ENCODE results near the gene MMP14.
"Not testable (repeated sequence)": the region's sequence is repeated elsewhere in the genome, so short reads cannot be mapped to it uniquely, and the experiment has no call there.

Gene MMP14

DNA sequence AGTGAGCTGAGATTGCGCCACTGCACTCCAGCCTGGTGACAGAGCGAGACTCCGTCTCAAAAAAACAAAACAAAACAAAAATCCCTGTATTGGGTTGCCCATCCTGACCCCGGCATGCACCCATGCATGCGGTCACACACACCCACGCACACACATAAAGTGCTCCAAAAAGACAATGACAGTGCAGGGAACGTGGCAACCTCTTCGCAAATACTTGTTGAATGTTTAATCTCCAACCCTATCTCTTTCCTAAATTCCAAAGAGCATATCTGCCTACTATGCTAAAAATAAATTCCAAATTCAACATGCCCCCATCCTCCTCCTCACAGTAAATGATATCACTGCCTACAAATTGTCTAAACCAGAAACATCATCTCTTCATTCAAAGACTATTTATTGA, 34.7 kb upstream of the MMP14 start:
- H3K4me3 ChIP-seq (ENCODE audit: low read depth, low read length) = no peak overlapping the region
- H3K27me3 ChIP-seq (ENCODE audit: insufficient read depth, low read depth, severe bottlenecking) = peaks cover 7% of the 10 kb centered on the region
- no peak for DNase-seq
- H3K36me3 ChIP-seq = no peaks in the 10 kb centered on the region
- H3K27ac ChIP-seq = no peak overlapping the region
- TF ChIP-seq, protein P1, sequence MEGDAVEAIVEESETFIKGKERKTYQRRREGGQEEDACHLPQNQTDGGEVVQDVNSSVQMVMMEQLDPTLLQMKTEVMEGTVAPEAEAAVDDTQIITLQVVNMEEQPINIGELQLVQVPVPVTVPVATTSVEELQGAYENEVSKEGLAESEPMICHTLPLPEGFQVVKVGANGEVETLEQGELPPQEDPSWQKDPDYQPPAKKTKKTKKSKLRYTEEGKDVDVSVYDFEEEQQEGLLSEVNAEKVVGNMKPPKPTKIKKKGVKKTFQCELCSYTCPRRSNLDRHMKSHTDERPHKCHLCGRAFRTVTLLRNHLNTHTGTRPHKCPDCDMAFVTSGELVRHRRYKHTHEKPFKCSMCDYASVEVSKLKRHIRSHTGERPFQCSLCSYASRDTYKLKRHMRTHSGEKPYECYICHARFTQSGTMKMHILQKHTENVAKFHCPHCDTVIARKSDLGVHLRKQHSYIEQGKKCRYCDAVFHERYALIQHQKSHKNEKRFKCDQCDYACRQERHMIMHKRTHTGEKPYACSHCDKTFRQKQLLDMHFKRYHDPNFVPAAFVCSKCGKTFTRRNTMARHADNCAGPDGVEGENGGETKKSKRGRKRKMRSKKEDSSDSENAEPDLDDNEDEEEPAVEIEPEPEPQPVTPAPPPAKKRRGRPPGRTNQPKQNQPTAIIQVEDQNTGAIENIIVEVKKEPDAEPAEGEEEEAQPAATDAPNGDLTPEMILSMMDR (IDR thresholded peaks at IDR 0.05; ENCODE audit: low read depth, low read length) = no peak
- H3K9me3 ChIP-seq (ENCODE audit: severe bottlenecking) = peaks cover 3% of the 10 kb centered on the region

DNA sequence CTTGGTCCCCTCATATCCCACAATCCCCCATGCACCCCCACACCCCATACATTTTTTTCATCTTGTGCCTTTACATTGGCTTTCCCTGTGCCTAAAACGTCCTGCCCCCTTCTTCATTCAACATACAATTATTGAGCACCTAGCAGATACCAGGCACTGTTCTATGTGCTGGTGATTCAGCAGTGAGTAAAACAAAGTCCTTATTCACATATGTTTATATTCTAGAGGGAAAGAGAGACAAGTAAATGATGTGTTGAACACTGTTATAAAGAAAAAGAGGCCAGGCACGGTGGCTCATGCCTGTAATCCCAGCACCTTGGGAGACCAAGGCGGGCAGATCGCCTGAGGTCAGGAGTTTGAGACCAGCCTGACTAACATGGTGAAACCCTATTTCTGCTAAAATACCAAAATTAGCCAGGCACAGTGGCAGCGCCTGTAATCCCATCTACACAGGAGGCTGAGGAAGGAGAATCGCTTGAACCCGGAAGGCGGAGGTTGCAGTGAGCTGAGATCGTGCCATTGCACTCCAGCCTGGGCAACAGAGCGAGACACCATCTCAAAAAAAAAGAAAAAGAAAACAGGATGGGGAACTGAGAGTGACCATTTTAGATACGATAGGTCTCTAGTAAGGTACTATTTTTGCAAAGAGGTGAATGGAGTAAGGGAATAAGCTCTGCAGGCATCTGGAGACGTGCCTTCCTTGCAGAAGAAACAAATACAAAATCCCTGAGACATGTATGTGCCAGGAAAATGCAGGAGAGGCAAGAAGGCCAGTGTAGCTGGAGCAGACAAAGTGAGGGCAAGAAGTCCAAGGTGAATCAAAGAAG, 33.3 kb upstream of the MMP14 start:
- Histone ChIP-seq H3K4me3 (ENCODE audit: low read depth, low read length) (no peak overlapping the region), H3K27me3 (ENCODE audit: insufficient read depth, low read depth, severe bottlenecking) (peaks cover 5% of the 10 kb centered on the region), H3K36me3 (no peaks in the 10 kb centered on the region), H3K9me3 (ENCODE audit: severe bottlenecking) (peaks cover 3% of the 10 kb centered on the region), H3K27ac (no peak overlapping the region)
- TF ChIP-seq, protein P1 (IDR thresholded peaks at IDR 0.05; ENCODE audit: low read depth, low read length) = no peak
- no peak for DNase-seq

DNA sequence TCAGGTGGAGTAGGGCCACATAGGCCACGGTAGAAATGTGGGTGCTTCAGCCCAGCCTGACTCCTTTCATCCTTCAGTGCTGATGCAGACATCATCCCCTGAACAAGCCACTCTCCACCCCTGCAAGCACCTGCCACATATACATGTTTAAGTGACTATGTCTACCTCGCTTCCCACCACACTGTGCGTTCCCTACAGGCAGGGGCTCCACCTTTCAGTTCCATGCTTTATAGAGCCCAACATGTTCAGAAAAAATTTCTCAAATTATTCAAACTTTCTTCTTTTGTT, 32.8 kb upstream of the MMP14 start:
- Histone ChIP-seq H3K27me3 (ENCODE audit: insufficient read depth, low read depth, severe bottlenecking) (peaks cover 6% of the 10 kb centered on the region), H3K27ac (no peak overlapping the region), H3K36me3 (no peaks in the 10 kb centered on the region), H3K4me3 (ENCODE audit: low read depth, low read length) (no peak overlapping the region), H3K9me3 (ENCODE audit: severe bottlenecking) (peaks cover 3% of the 10 kb centered on the region)
- no peak for DNase-seq
- TF ChIP-seq, protein P1 (IDR thresholded peaks at IDR 0.05; ENCODE audit: low read depth, low read length) = no peak

DNA sequence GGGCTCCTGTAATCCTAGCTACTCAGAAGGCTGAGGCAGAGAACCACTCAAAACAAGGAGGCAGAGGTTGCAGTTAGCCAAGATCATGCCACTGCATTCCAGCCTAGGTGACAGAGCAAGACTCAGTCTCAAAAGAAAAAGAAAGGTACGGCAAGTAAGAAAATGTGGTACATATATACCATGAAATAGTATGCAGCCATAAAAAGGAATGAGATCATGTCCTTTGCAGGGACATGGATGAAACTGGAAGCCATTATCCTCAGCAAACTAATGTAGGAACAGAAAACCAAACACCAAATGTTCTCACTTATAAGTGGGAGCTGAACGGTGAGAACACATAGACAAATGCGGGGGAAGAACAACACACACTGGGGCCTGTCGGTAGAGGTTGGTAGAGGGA, 31.1 kb upstream of the MMP14 start:
- not testable (repeated sequence) for H3K27me3 ChIP-seq (ENCODE audit: insufficient read depth, low read depth, severe bottlenecking); H3K27ac ChIP-seq; DNase-seq; H3K4me3 ChIP-seq (ENCODE audit: low read depth, low read length); H3K9me3 ChIP-seq (ENCODE audit: severe bottlenecking); H3K36me3 ChIP-seq

DNA sequence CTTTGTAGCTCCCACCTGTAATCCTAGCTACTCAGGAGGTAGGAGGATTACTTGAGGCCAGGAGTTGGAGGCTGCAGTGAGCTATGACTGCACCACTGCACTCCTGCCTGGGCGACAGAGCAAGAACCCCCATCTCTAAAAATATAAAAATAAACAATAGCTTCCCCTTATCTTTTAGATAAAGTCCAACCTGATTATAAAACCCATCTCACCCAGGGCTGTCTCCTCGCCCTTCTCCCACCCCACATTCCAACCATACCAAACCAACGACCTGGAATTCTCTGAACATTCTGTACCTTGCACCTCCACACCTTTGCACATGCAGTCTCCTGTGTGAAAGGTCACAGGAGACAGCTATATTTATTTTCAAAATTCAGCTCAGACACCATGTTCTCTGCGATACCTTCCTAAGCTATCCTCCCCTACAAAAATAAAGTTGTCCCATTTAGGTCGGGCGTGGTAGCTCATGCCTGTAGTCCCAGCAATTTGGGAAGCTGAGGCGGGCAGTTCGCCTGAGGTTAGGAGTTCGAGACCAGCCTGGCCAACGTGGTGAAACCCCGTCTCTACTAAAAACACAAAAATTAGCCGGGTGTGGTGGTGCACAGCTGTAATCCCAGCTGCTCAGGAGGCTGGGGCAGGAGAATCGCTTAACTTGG, 28.8 kb upstream of the MMP14 start:
- no peak for DNase-seq
- Histone ChIP-seq H3K27me3 (ENCODE audit: insufficient read depth, low read depth, severe bottlenecking) (peaks cover 3% of the 10 kb centered on the region), H3K9me3 (ENCODE audit: severe bottlenecking) (peaks cover 3% of the 10 kb centered on the region), H3K36me3 (no peaks in the 10 kb centered on the region), H3K4me3 (ENCODE audit: low read depth, low read length) (no peak overlapping the region), H3K27ac (no peak overlapping the region)
- TF ChIP-seq, protein P1 (IDR thresholded peaks at IDR 0.05; ENCODE audit: low read depth, low read length) = no peak

DNA sequence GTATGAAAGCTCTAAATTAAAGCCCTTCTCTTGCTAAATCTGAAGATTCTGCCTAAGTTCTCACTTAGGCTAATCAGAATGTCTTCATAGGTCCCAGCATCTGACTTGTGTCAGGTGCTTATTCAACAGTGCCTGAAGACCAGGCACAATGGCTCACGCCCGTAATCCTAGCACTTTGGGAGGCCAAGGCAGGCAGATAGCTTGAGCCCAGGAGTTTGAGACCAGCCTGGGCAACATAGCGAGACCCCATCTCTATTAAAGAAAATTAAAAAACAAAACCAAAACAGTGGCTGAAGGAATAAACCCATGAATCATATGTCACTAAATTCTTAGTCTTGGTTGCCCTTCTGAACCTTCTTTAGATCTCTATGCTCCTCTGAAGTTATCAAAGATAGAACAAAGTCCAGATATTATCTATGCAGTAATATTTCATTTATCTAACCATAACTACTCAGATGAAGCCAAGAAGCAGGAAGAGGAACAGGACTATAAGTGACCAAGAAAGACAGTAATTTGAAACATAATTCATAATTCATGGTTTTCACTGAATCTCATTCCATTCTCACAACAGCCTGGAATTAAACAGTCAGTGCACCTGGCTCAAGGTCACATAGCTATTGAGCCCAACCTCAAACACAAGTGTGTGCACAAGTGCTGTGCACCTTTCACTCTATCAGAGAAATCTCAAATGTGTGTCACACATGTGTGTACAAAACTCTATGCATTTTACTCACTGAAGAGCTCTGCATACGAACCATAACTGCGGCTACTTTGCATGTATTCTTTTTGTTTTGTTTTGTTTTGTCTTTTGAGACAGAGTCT, 27.8 kb upstream of the MMP14 start:
- no peak for DNase-seq
- H3K27me3 ChIP-seq (ENCODE audit: insufficient read depth, low read depth, severe bottlenecking) = peaks cover 3% of the 10 kb centered on the region
- TF ChIP-seq, protein P1 (IDR thresholded peaks at IDR 0.05; ENCODE audit: low read depth, low read length) = no peak
- H3K4me3 ChIP-seq (ENCODE audit: low read depth, low read length) = no peak overlapping the region
- H3K9me3 ChIP-seq (ENCODE audit: severe bottlenecking) = peaks cover 3% of the 10 kb centered on the region
- no peaks in the 10 kb centered on the region for H3K36me3 ChIP-seq
- H3K27ac ChIP-seq = no peak overlapping the region

All from WERI-Rb-1 (cell line).